HepG2 (cell line): Measurements from ENCODE around the gene SLC2A8. TPM values are rescaled to one million over a fixed set of nuclear protein-coding genes. Genes with fewer than 3 reads are reported as not detected.

Source experiments
- ATAC-seq: fragments of 200-7000 bp; cut with Tn5 transposase; 3 replicates; pipeline ENCODE4 v1.9.1; 2020; ENCODE audit warnings: mild to moderate bottlenecking, moderate library complexity
- BruUV-seq: library from RNA; stranded (reverse); fragments of 400-500 nt; replicated peaks from 2 replicates; lab custom pipeline; 2021; lab: Mats Ljungman, UMichigan
- CTCF ChIA-PET: fragments of 300-600 bp; formaldehyde crosslinking; extraction: SDS; loops from one replicate; lab custom pipeline; 2021; ENCODE audit warnings: low total read pairs, inconsistent platforms, low intra/inter-chr PET ratio; lab: Yijun Ruan, JAX
- POLR2A ChIA-PET: fragments of 350-600 bp; sonication (Branson Sonifier 250); formaldehyde crosslinking; loops from one replicate; lab custom pipeline; 2020; ENCODE audit warnings: antibody characterized with exemption, inconsistent platforms; lab: Yijun Ruan, JAX
- DNase-seq: peaks from one replicate; pipeline ENCODE4 v3.0.0-alpha.2; 2015; ENCODE audit warnings: low spot score
- FAIRE-seq: peaks from 3 replicates; lab custom pipeline; 2011; peaks lifted over from hg19 to GRCh38; lab: Jason Lieb, UNC
- H2AFZ ChIP-seq: one replicate; pipeline ENCODE4 v1.6.1; 2011; ENCODE audit warnings: low read length, inconsistent platforms
- H3K27ac ChIP-seq: fragments of 300-600 bp; 3 replicates; pipeline ENCODE4 v1.8.0; 2011; ENCODE audit warnings: mixed run types, mild to moderate bottlenecking, mixed read lengths, low read length, inconsistent platforms; ENCODE audit not compliant: insufficient read depth; ENCODE audit errors: extremely low read length
- H3K27me3 ChIP-seq, 2 experiments: fragments of 200-600 bp in 1 of 2; 2 replicates in 1 of 2; 3 replicates in 1 of 2; pipeline versions ENCODE4 v1.6.0 to v1.8.0; 2011; ENCODE audit warnings: low read length in 2 of 2, mild to moderate bottlenecking in 2 of 2, moderate library complexity in 2 of 2, inconsistent platforms in 1 of 2; ENCODE audit not compliant: insufficient read depth in 2 of 2, control insufficient read depth in 1 of 2
- H3K36me3 ChIP-seq, 2 experiments: fragments of 200-600 bp in 1 of 2; replicated peaks in 1 of 2; 2 replicates in 1 of 2; 3 replicates in 1 of 2; pipeline versions ENCODE4 v1.5.1 to v1.8.0; 2011; ENCODE audit warnings: low read length in 2 of 2, inconsistent platforms in 1 of 2; ENCODE audit not compliant: insufficient read depth in 2 of 2, control insufficient read depth in 1 of 2
- H3K4me1 ChIP-seq: 2 replicates; pipeline ENCODE4 v1.5.1; 2012; ENCODE audit warnings: low read length, inconsistent platforms; ENCODE audit not compliant: insufficient read depth
- H3K4me2 ChIP-seq: 2 replicates; pipeline ENCODE4 v1.6.0; 2011; ENCODE audit warnings: low read depth, low read length, inconsistent platforms
- H3K4me3 ChIP-seq, 3 experiments: fragments of 200-600 bp in 1 of 3; sonication (generic), shearing (Covaris generic) in 1 of 3; replicated peaks in 1 of 3; 2 replicates each; pipeline ENCODE4 v1.5.1; 2011 to 2016; ENCODE audit warnings: low read length in 3 of 3, inconsistent platforms in 2 of 3, low read depth in 2 of 3, mild to moderate bottlenecking in 2 of 3, control low read depth in 1 of 3, mixed read lengths in 1 of 3; ENCODE audit not compliant: insufficient read depth in 1 of 3
- H3K79me2 ChIP-seq: one replicate; pipeline ENCODE4 v1.6.1; 2011; ENCODE audit warnings: low read length, inconsistent platforms; ENCODE audit not compliant: insufficient read depth
- H3K9ac ChIP-seq: 2 replicates; pipeline ENCODE4 v1.6.0; 2011; ENCODE audit warnings: mild to moderate bottlenecking, low read depth, low read length, inconsistent platforms; ENCODE audit not compliant: insufficient read depth
- H3K9me3 ChIP-seq: 2 replicates; pipeline ENCODE4 v1.5.1; 2012; ENCODE audit warnings: mild to moderate bottlenecking, low read length
- H4K20me1 ChIP-seq: 2 replicates; pipeline ENCODE4 v1.6.0; 2011; ENCODE audit warnings: inconsistent platforms, mild to moderate bottlenecking, low read length, moderate library complexity; ENCODE audit not compliant: insufficient read depth
- ELF4 ChIP-seq: sonication (generic); formaldehyde crosslinking; IDR thresholded peaks from 2 replicates; pipeline ENCODE4 v1.5.0; 2020; ENCODE audit warnings: missing genetic modification reagents, mild to moderate bottlenecking, moderate library complexity, borderline replicate concordance
- MED8 ChIP-seq: sonication (generic); formaldehyde crosslinking; IDR thresholded peaks from 2 replicates; pipeline ENCODE4 v1.8.1; 2023; ENCODE audit warnings: mild to moderate bottlenecking, missing genetic modification reagents; ENCODE audit not compliant: insufficient replicate concordance
- REL ChIP-seq: sonication (generic); formaldehyde crosslinking; conservative IDR thresholded peaks from 2 replicates; pipeline ENCODE4 v1.8.0; 2022; ENCODE audit warnings: mild to moderate bottlenecking, missing genetic modification reagents, moderate library complexity
- ZNF501 ChIP-seq: sonication (generic); formaldehyde crosslinking; IDR thresholded peaks from 2 replicates; pipeline ENCODE4 v1.5.1; 2020; ENCODE audit warnings: mild to moderate bottlenecking, moderate library complexity, missing genetic modification reagents
- ZNF605 ChIP-seq: sonication (generic); formaldehyde crosslinking; IDR thresholded peaks from 2 replicates; pipeline ENCODE4 v1.8.0; 2022; ENCODE audit warnings: mild to moderate bottlenecking, missing genetic modification reagents
- WGBS: methylation state at CpG from one replicate; pipeline ENCODE4 v1.1.6; 2017; ENCODE audit warnings: low lambda C conversion rate; 5-methylcytosine and 5-hydroxymethylcytosine counted together
- in situ Hi-C: cut with HindIII; loops from 2 replicates; pipeline ENCODE4 v1.10.0; 2017; ENCODE audit warnings: low pct_unique_long_range_greater_than_20kb; ENCODE audit not compliant: extremely low pct_ligation_motif_present
- intact Hi-C: fragments of 100-400 bp; cut with micrococcal nuclease; formaldehyde crosslinking; loops from one replicate; pipeline ENCODE4 v1.10.0; 2022; ENCODE audit not compliant: unreplicated experiment
- polyA plus RNA-seq, 8 experiments: library from polyadenylated mRNA; depleted of rRNA in 3 of 8; stranded (reverse) in 7 of 8; unstranded in 1 of 8; fragments of >200 nt; fragmentation: Illumina TruSeq in 4 of 8; extraction: Trizol in 4 of 8; gene quantifications; 2 replicates each; pipeline versions ENCODE4 v1.2.1 to v1.2.3, GENCODE V29; 2011 to 2016; ENCODE audit warnings: low read depth in 4 of 8, missing spikeins in 1 of 8, mixed read lengths in 1 of 8; ENCODE audit not compliant: insufficient read depth in 1 of 8
- total RNA-seq, 5 experiments: library from RNA; depleted of rRNA; stranded (reverse); fragments of >200 nt; fragmentation: Illumina TruSeq; extraction: Trizol; gene quantifications; 2 replicates each; pipeline ENCODE4 v1.2.3, GENCODE V29; 2016; ENCODE audit warnings: low read depth in 1 of 5
- TF ChIP-seq, protein P1 (sequence below): sonication (generic); formaldehyde crosslinking; IDR thresholded peaks from 2 replicates; pipeline ENCODE4 v1.5.1; 2020; ENCODE audit warnings: mild to moderate bottlenecking, missing genetic modification reagents, moderate library complexity
- TF ChIP-seq, protein P2 (sequence below): sonication (generic); formaldehyde crosslinking; IDR thresholded peaks from 2 replicates; pipeline ENCODE4 v1.8.0; 2022; ENCODE audit warnings: missing genetic modification reagents, mild to moderate bottlenecking, inconsistent platforms, borderline replicate concordance

SLC2A8 gene
- total and polyA plus RNA-seq, 2 of the 13 experiments (the other 11 are each of a cell fraction or from before 2014, with no cell fraction given) = 22.6 to 48.6 TPM

DNA sequence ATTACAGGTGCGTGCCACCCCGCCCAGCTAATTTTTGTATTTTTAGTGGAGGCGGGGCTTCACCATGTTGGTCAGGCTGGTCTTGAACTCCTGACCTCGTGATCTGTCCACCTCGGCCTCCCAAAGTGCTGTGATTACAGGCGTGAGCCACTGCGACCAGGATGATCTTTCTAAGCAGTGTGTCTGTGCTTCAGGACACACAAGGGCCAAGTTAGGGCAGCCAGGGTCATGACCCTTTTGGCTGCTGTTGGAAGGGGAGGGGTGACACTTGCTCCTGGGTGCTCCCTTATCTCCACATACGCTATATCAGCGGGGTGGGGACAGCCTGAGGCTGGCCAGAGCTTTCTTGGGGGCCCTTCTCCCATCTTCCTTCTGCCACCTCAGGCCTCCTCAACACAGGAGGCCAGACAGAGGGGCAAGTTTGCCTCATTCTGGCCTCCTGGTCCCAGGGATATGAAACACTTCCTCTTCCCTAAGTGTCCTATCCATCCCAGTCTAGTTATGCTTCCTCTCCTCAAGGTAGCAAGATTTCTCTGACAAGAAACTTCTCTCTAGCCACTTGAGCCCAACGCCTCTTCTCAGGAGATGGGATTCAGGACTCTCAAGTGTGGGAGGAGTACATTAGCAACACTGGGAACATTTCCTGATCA is 25.3 kb downstream of the SLC2A8 start:
- ATAC-seq (no peak), DNase-seq (no peak), FAIRE-seq (no peak)
- peak; percentile 29 for TF ChIP-seq MED8 (CRISPR knock-in tag)
- TF ChIP-seq, protein P1, sequence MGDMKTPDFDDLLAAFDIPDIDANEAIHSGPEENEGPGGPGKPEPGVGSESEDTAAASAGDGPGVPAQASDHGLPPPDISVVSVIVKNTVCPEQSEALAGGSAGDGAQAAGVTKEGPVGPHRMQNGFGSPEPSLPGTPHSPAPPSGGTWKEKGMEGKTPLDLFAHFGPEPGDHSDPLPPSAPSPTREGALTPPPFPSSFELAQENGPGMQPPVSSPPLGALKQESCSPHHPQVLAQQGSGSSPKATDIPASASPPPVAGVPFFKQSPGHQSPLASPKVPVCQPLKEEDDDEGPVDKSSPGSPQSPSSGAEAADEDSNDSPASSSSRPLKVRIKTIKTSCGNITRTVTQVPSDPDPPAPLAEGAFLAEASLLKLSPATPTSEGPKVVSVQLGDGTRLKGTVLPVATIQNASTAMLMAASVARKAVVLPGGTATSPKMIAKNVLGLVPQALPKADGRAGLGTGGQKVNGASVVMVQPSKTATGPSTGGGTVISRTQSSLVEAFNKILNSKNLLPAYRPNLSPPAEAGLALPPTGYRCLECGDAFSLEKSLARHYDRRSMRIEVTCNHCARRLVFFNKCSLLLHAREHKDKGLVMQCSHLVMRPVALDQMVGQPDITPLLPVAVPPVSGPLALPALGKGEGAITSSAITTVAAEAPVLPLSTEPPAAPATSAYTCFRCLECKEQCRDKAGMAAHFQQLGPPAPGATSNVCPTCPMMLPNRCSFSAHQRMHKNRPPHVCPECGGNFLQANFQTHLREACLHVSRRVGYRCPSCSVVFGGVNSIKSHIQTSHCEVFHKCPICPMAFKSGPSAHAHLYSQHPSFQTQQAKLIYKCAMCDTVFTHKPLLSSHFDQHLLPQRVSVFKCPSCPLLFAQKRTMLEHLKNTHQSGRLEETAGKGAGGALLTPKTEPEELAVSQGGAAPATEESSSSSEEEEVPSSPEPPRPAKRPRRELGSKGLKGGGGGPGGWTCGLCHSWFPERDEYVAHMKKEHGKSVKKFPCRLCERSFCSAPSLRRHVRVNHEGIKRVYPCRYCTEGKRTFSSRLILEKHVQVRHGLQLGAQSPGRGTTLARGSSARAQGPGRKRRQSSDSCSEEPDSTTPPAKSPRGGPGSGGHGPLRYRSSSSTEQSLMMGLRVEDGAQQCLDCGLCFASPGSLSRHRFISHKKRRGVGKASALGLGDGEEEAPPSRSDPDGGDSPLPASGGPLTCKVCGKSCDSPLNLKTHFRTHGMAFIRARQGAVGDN = 0 out of 2 replicates have a peak, but pooled peaks have one; percentile 16
- no peak for TF ChIP-seq ZNF605 (CRISPR knock-in tag)
- TF ChIP-seq ELF4 (CRISPR knock-in tag) = no peak
- TF ChIP-seq ZNF501 (CRISPR knock-in tag) = no peak
- TF ChIP-seq, protein P2, sequence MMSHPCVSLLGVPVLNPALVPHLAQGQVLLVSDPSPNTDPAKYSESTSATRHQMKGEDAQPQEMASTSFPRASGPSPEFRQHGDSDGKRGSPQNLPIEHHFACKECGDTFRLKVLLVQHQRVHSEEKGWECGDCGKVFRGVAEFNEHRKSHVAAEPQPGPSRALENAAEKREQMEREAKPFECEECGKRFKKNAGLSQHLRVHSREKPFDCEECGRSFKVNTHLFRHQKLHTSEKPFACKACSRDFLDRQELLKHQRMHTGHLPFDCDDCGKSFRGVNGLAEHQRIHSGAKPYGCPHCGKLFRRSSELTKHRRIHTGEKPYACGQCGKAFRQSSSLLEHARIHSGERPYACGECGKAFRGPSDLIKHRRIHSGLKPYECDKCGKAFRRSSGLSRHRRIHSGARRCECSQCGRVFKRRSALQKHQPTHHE (CRISPR knock-in tag) = no peak
- no peak for TF ChIP-seq REL (CRISPR knock-in tag)
- Histone ChIP-seq H3K4me3 (peak overlapping the region; percentile 87 to 97 (median 93)), H3K4me2 (peak overlapping the region; percentile 89), H3K27ac (peak overlapping the region; percentile 95), H3K36me3 (no peaks in the 10 kb centered on the region), H3K4me1 (peaks cover 47% of the 10 kb centered on the region), H3K9me3 (no peaks in the 10 kb centered on the region), H3K79me2 (peaks cover 42% of the 10 kb centered on the region), H3K9ac (peak overlapping the region; percentile 88; the same call in 1 of the 2 replicates), H3K27me3 (no peaks in the 10 kb centered on the region; a peak in 1 of 5 replicates), H4K20me1 (no peaks in the 10 kb centered on the region), H2AFZ (no peak overlapping the region)
- ChIA-PET CTCF (no interaction called here), POLR2A (interaction anchor here (1.0 to 3.3 kb wide), 5 partner anchors 23 to 33 kb away, joined by 4 to 39 read pairs (median 23); partner anchors contain the start of genes LRSAM1, RPL12 and SLC2A8)
- 86% methylated on average over 5 of the region's 10 CpGs for WGBS
- in situ Hi-C loops = no loop called here
- intact Hi-C loops = loop anchor here (5.0 kb wide), 1 partner anchor 210 kb away; no protein-coding TSS in a partner anchor
- no TSS peak for BruUV-seq
